Measurements from ENCODE around the gene TADA2A.

Gene TADA2A

GRCh38 chr17:37463039-37463438 lies 56.4 kb downstream of the TADA2A start:
- DNase-seq (ENCODE audit: low read depth in 2 of 2) = no peak

GRCh38 chr17:37465069-37465616 lies 58.5 kb downstream of the TADA2A start:
- DNase-seq (ENCODE audit: low read depth in 2 of 2) = no peak

GRCh38 chr17:37466471-37466870 lies 59.8 kb downstream of the TADA2A start:
- no peak for DNase-seq (ENCODE audit: low read depth in 2 of 2)

- no peak for DNase-seq (ENCODE audit: low read depth in 2 of 2)
Observed at GRCh38 chr17:37470181-37470580, 63.5 kb downstream of the TADA2A start.

- no peak for DNase-seq (ENCODE audit: low read depth in 2 of 2)
Observed at GRCh38 chr17:37475731-37476420, 69.2 kb downstream of the TADA2A start.

- DNase-seq (ENCODE audit: low read depth in 2 of 2) = no peak
Observed at GRCh38 chr17:37476431-37477120, 69.9 kb downstream of the TADA2A start.

- DNase-seq (ENCODE audit: low read depth in 2 of 2) = no peak
Observed at GRCh38 chr17:37478187-37478586, 71.5 kb downstream of the TADA2A start.

- DNase-seq (ENCODE audit: low read depth in 2 of 2) = no peak
Observed at GRCh38 chr17:37479025-37479424, 72.3 kb downstream of the TADA2A start.

- no peak for DNase-seq (ENCODE audit: low read depth in 2 of 2)
Observed at GRCh38 chr17:37480427-37480826, 73.7 kb downstream of the TADA2A start.

GRCh38 chr17:37481001-37481665 lies 74.4 kb downstream of the TADA2A start:
- DNase-seq (ENCODE audit: low read depth in 2 of 2) = no peak

GRCh38 chr17:37483311-37484039 lies 76.8 kb downstream of the TADA2A start:
- no peak for DNase-seq (ENCODE audit: low read depth in 2 of 2)

GRCh38 chr17:37485938-37486570 lies 79.4 kb downstream of the TADA2A start:
- DNase-seq (ENCODE audit: low read depth in 2 of 2) = no peak

GRCh38 chr17:37488009-37488604 lies 81.4 kb downstream of the TADA2A start:
- DNase-seq (ENCODE audit: low read depth in 2 of 2) = no peak

GRCh38 chr17:37488607-37489196 lies 82.0 kb downstream of the TADA2A start:
- DNase-seq (ENCODE audit: low read depth in 2 of 2) = peak; percentile 50 to 64

GRCh38 chr17:37489197-37490001 lies 82.7 kb downstream of the TADA2A start, which contains the start of gene DUSP14:
Gene DUSP14 (plus strand): TSS chr17:37489891. CDS start chr17:37512273, 22,382 bp downstream.
- DNase-seq (ENCODE audit: low read depth in 2 of 2) = peak; percentile 63 to 72

GRCh38 chr17:37490022-37490587 lies 83.4 kb downstream of the TADA2A start:
- peak; percentile 71 to 72 for DNase-seq (ENCODE audit: low read depth in 2 of 2)

GRCh38 chr17:37490638-37491614 lies 84.2 kb downstream of the TADA2A start:
- DNase-seq (ENCODE audit: low read depth in 2 of 2) = no peak

GRCh38 chr17:37492167-37492566 lies 85.5 kb downstream of the TADA2A start:
- no peak for DNase-seq (ENCODE audit: low read depth in 2 of 2)
